HCT116 (cell line): Measurements from ENCODE around the gene EIF2B2. TPM values are rescaled to one million over a fixed set of nuclear protein-coding genes. Genes with fewer than 3 reads are reported as not detected.

ENCODE experiments used
- ATAC-seq: fragments of 200-7000 bp; cut with Tn5 transposase; 2 replicates; pipeline ENCODE4 v1.9.1; 2020; ENCODE audit warnings: mild to moderate bottlenecking, moderate library complexity
- BruUV-seq: library from RNA; stranded (reverse); fragments of 400-500 nt; replicated peaks from 2 replicates; lab custom pipeline; 2021; lab: Mats Ljungman, UMichigan
- CTCF ChIA-PET: fragments of 300-600 bp; sonication (Branson Sonifier 250); formaldehyde crosslinking; loops from one replicate; lab custom pipeline; 2021; ENCODE audit warnings: antibody characterized with exemption; lab: Charles Lee
- POLR2A ChIA-PET: fragments of 300-600, 350-600 bp; sonication (Branson Sonifier 250); formaldehyde crosslinking; loops from one replicate; lab custom pipeline; 2021; ENCODE audit warnings: antibody characterized with exemption; lab: Charles Lee
- RAD21 ChIA-PET, 2 experiments: fragments of 300-600 bp; sonication (Branson Sonifier 250); formaldehyde crosslinking; loops; one replicate each; lab custom pipeline; 2023; ENCODE audit warnings: low total read pairs in 2 of 2; ENCODE audit not compliant: uncharacterized antibody in 2 of 2, unreplicated experiment in 2 of 2, low non-redundant PET in 1 of 2; lab: Charles Lee
- DNase-seq: peaks from one replicate; pipeline ENCODE4 v3.0.0-alpha.2; 2010; ENCODE audit warnings: low read depth, low spot score
- H2AFZ ChIP-seq: fragments of 200-600 bp; shearing (Covaris generic), sonication (generic); 2 replicates; pipeline ENCODE4 v1.6.1; 2017; ENCODE audit warnings: low read depth, mixed run types, mixed read lengths, antibody characterized with exemption, low read length; ENCODE audit not compliant: poor library complexity, severe bottlenecking
- H3K27ac ChIP-seq: 2 replicates; pipeline ENCODE4 v1.5.1; 2012; ENCODE audit warnings: low read depth, low read length
- H3K27me3 ChIP-seq: fragments of 200-600 bp; sonication (generic); 2 replicates; pipeline ENCODE4 v1.6.1; 2016; ENCODE audit warnings: mixed run types, low read length, mixed read lengths; ENCODE audit not compliant: insufficient read depth
- H3K36me3 ChIP-seq, 2 experiments: fragments of 200-500 bp in 1 of 2; fragments of 200-600 bp in 1 of 2; sonication (Bioruptor generic) in 1 of 2; sonication (generic) in 1 of 2; 2 replicates each; pipeline versions ENCODE4 v1.5.1 to v1.6.1; 2014 to 2016; ENCODE audit warnings: low read length in 2 of 2, inconsistent platforms in 1 of 2, mixed read lengths in 1 of 2, mixed run types in 1 of 2; ENCODE audit not compliant: insufficient read depth in 2 of 2, control insufficient read depth in 1 of 2
- H3K4me1 ChIP-seq, 2 experiments: fragments of 200-600 bp in 1 of 2; sonication (generic) in 1 of 2; 2 replicates each; pipeline versions ENCODE4 v1.5.1 to v1.6.1; 2012 to 2017; ENCODE audit warnings: low read length in 2 of 2, inconsistent platforms in 1 of 2, mild to moderate bottlenecking in 1 of 2, mixed read lengths in 1 of 2, mixed run types in 1 of 2, moderate library complexity in 1 of 2; ENCODE audit not compliant: insufficient read depth in 2 of 2, control insufficient read depth in 1 of 2
- H3K4me2 ChIP-seq: fragments of 200-600 bp; sonication (generic); 2 replicates; pipeline ENCODE4 v1.6.1; 2017; ENCODE audit warnings: mixed run types, low read length, mixed read lengths
- H3K4me3 ChIP-seq, 2 experiments: fragments of 200-600 bp in 1 of 2; sonication (generic) in 1 of 2; replicated peaks in 1 of 2; 2 replicates each; pipeline ENCODE4 v1.5.1; 2011 to 2016; ENCODE audit warnings: low read length in 2 of 2, control low read depth in 1 of 2, low read depth in 1 of 2, mild to moderate bottlenecking in 1 of 2, mixed read lengths in 1 of 2, mixed run types in 1 of 2
- H3K79me2 ChIP-seq: fragments of 200-600 bp; sonication (generic); 2 replicates; pipeline ENCODE4 v1.6.1; 2017; ENCODE audit warnings: mild to moderate bottlenecking, mixed run types, low read length, moderate library complexity, mixed read lengths; ENCODE audit not compliant: insufficient read depth
- H3K9ac ChIP-seq: fragments of 200-600 bp; sonication (generic); 2 replicates; pipeline ENCODE4 v1.6.1; 2016; ENCODE audit warnings: low read length, mixed read lengths
- H3K9me2 ChIP-seq: fragments of 200-600 bp; sonication (generic), shearing (Covaris generic); 2 replicates; pipeline ENCODE4 v1.6.1; 2017; ENCODE audit warnings: mixed run types, mild to moderate bottlenecking, moderate library complexity; ENCODE audit not compliant: insufficient read depth
- H3K9me3 ChIP-seq, 2 experiments: fragments of 200-500 bp in 1 of 2; fragments of 200-600 bp in 1 of 2; sonication (Bioruptor generic) in 1 of 2; sonication (generic) in 1 of 2; 2 replicates each; pipeline ENCODE4 v1.6.1; 2014 to 2017; ENCODE audit warnings: low read length in 2 of 2, mixed read lengths in 2 of 2, inconsistent platforms in 1 of 2, low read depth in 1 of 2, mild to moderate bottlenecking in 1 of 2, mixed run types in 1 of 2, moderate library complexity in 1 of 2; ENCODE audit not compliant: control insufficient read depth in 1 of 2, insufficient read depth in 1 of 2
- H4K20me1 ChIP-seq: fragments of 200-600 bp; sonication (generic), shearing (Covaris generic); 2 replicates; pipeline ENCODE4 v1.6.1; 2017; ENCODE audit warnings: mixed run types, mild to moderate bottlenecking, moderate library complexity; ENCODE audit not compliant: insufficient read depth
- EGR1 ChIP-seq: IDR thresholded peaks from 2 replicates; pipeline ENCODE4 v1.6.1; 2012; ENCODE audit warnings: low read depth
- ELF1 ChIP-seq: IDR thresholded peaks from 2 replicates; pipeline ENCODE4 v1.6.1; 2012; ENCODE audit warnings: low read depth, borderline replicate concordance
- EZH2 ChIP-seq: fragments of 200-600 bp; sonication (generic); IDR thresholded peaks from 2 replicates; pipeline ENCODE4 v1.6.1; 2017; ENCODE audit warnings: antibody characterized with exemption, mixed run types
- FOSL1 ChIP-seq: IDR thresholded peaks from 2 replicates; pipeline ENCODE4 v1.6.1; 2012; ENCODE audit warnings: low read depth
- POLR2AphosphoS5 ChIP-seq: IDR thresholded peaks from 2 replicates; pipeline ENCODE4 v1.6.1; 2011; ENCODE audit warnings: mild to moderate bottlenecking, low read depth, low read length, moderate library complexity
- RAD21 ChIP-seq: IDR thresholded peaks from 2 replicates; pipeline ENCODE4 v1.6.1; 2012; ENCODE audit warnings: low read depth, mild to moderate bottlenecking
- SRF ChIP-seq: IDR thresholded peaks from 2 replicates; pipeline ENCODE4 v1.6.1; 2012; ENCODE audit warnings: low read depth
- TCF7L2 ChIP-seq: IDR thresholded peaks from 2 replicates; pipeline ENCODE4 v1.7.0; 2011; ENCODE audit warnings: borderline replicate concordance, inconsistent platforms; ENCODE audit not compliant: insufficient read depth, insufficient read length; ENCODE audit errors: extremely low read depth
- YY1 ChIP-seq: IDR thresholded peaks from 2 replicates; pipeline ENCODE4 v1.6.1; 2011; ENCODE audit warnings: low read length, low read depth, moderate library complexity, mild to moderate bottlenecking; ENCODE audit not compliant: insufficient replicate concordance; ENCODE audit errors: extremely low read depth
- ZFX ChIP-seq: fragments of 450-650 bp; IDR thresholded peaks from 2 replicates; pipeline ENCODE4 v1.6.1; 2017
- ZNF274 ChIP-seq: fragments of 200-500 bp; sonication (Bioruptor generic); IDR thresholded peaks from 2 replicates; pipeline ENCODE4 v1.6.1; 2014; ENCODE audit warnings: mild to moderate bottlenecking, low read depth, low read length, inconsistent platforms
- intact Hi-C: fragments of 100-400 bp; cut with micrococcal nuclease; formaldehyde crosslinking; loops from 2 replicates; pipeline ENCODE4 v1.10.0; 2022
- total RNA-seq: library from RNA; stranded (reverse); gene quantifications from one replicate; pipeline ENCODE4 v1.2.1, GENCODE V29; 2021; ENCODE audit not compliant: unreplicated experiment
- TF ChIP-seq, protein P1 (sequence below): IDR thresholded peaks from 2 replicates; pipeline ENCODE4 v1.6.1; 2012; ENCODE audit warnings: low read depth
- TF ChIP-seq, protein P2 (sequence below): IDR thresholded peaks from 2 replicates; pipeline ENCODE4 v1.6.1; 2012

Gene EIF2B2
- total RNA-seq, 1 experiment from 2014 or later, result 54.8 TPM

DNA sequence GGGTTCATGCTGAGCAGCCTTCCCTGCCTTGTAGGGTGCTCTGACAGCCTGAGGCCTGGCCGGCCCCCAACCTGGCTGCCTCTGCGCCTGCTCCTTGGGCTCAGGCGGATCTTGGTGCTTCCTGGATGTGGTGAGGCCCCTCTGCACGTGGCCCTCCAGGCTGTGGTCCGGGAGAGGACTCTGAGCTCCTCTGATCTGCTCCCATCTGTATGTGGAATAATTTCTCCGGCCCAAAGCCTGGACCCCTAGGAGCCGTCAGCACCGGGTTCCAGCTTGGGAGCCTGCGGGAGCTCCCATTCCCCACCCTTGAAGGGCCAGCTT is 21.3 kb upstream of the EIF2B2 start:
- no peak for DNase-seq
- H3K4me2 ChIP-seq, result no peak overlapping the region
- CTCF ChIA-PET, result no interaction called here
- H3K4me3 ChIP-seq, result no peak overlapping the region
- H3K9me3 ChIP-seq, result no peaks in the 10 kb centered on the region
- POLR2A ChIA-PET, result no interaction called here
- no TSS peak for BruUV-seq
- ATAC-seq, result no peak
- no peak overlapping the region for H3K9ac ChIP-seq
- no peaks in the 10 kb centered on the region for H3K36me3 ChIP-seq
- RAD21 ChIA-PET, result no interaction called here
- TF ChIP-seq EZH2 (no peak), ELF1 (no peak), EGR1 (no peak), SRF (no peak), RAD21 (no peak), FOSL1 (no peak), YY1 (no peak), ZNF274 (no peak), TCF7L2 (no peak), ZFX (no peak), POLR2AphosphoS5 (no peak)
- TF ChIP-seq, protein P1, sequence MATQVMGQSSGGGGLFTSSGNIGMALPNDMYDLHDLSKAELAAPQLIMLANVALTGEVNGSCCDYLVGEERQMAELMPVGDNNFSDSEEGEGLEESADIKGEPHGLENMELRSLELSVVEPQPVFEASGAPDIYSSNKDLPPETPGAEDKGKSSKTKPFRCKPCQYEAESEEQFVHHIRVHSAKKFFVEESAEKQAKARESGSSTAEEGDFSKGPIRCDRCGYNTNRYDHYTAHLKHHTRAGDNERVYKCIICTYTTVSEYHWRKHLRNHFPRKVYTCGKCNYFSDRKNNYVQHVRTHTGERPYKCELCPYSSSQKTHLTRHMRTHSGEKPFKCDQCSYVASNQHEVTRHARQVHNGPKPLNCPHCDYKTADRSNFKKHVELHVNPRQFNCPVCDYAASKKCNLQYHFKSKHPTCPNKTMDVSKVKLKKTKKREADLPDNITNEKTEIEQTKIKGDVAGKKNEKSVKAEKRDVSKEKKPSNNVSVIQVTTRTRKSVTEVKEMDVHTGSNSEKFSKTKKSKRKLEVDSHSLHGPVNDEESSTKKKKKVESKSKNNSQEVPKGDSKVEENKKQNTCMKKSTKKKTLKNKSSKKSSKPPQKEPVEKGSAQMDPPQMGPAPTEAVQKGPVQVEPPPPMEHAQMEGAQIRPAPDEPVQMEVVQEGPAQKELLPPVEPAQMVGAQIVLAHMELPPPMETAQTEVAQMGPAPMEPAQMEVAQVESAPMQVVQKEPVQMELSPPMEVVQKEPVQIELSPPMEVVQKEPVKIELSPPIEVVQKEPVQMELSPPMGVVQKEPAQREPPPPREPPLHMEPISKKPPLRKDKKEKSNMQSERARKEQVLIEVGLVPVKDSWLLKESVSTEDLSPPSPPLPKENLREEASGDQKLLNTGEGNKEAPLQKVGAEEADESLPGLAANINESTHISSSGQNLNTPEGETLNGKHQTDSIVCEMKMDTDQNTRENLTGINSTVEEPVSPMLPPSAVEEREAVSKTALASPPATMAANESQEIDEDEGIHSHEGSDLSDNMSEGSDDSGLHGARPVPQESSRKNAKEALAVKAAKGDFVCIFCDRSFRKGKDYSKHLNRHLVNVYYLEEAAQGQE, result no peak
- TF ChIP-seq, protein P2, sequence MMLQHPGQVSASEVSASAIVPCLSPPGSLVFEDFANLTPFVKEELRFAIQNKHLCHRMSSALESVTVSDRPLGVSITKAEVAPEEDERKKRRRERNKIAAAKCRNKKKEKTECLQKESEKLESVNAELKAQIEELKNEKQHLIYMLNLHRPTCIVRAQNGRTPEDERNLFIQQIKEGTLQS, result no peak
- no peak overlapping the region for H2AFZ ChIP-seq
- no peaks in the 10 kb centered on the region for H3K9me2 ChIP-seq
- H3K4me1 ChIP-seq, result no peaks in the 10 kb centered on the region
- H3K27me3 ChIP-seq, result no peaks in the 10 kb centered on the region
- no peaks in the 10 kb centered on the region for H4K20me1 ChIP-seq
- no peaks in the 10 kb centered on the region for H3K79me2 ChIP-seq
- intact Hi-C loops, result no loop called here
- H3K27ac ChIP-seq, result no peak overlapping the region; the same call in 1 of the 2 replicates
